ENCODE results near the gene PLXNC1.
A peak's percentile ranks its signal among the peaks of the same experiment; 100 is the strongest.

The PLXNC1 gene

DNA sequence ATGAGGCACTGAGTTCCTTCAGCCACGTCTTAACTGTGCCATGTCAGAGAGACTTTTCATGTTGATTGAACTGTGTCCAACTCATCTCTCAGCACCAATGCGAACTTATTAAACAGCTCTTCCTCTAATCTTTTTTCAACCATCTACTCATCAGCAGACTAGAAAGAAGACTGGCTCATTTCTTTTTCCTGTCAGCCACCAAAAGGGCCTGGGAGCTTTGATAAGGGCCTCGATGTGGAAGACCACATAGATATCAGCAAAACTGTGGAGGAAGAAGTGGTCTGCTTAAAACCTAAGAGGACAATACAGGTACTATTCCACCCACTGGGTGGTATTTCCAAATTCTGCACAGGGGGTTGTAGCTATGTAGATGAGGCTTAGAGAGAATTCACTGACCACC, 3.6 kb upstream of the PLXNC1 start:
- ChIA-PET CTCF (interaction anchor here (1.3 kb wide), 1 partner anchor 10 kb away, joined by 6 read pairs; no protein-coding TSS in a partner anchor), POLR2A (no interaction called here)
- no peak for TF ChIP-seq FOXM1 (IDR thresholded peaks at IDR 0.05; ENCODE audit: borderline replicate concordance)
- no peak for TF ChIP-seq NFRKB (IDR thresholded peaks at IDR 0.05)
- no peak for TF ChIP-seq LEF1 (IDR thresholded peaks at IDR 0.05; ENCODE audit: borderline replicate concordance)
- no peak for DNase-seq (ENCODE audit: extremely low spot score)

DNA sequence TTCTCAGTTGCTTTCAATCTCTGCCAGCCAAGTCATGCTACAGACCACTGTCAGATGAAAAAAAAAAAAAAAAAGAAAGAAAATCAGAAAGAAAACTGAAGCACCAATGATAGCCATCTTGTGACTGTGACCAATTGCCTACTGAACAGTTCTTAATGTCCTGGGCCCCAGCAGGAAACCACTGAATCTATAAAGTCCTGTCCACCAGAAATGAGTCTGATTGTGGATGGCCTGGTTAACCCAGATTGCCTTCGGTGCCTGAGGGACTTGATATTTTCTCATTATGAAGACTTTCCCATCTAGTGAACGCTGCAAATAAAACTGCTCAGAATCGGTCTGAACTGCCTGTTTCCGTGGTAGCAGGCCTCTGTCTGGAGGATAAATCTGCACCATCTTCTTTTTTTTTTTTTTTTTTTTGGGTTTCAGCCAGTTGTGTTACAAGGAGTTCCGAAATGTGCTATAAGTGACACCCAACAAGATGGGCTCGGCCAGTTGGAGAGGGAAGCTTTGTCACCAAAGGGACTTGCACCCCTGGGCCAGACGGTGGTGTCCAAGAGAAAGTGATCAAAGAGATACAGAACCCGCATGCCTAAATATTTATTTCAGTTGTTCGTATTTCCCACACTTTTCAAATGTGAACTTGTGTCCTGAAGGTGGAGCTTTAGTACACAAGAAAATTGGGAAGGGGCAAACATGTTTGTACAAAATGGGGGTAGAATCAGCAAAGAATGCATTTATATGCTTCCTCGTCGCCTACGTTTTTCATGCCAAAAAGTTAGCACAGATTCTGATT, 3.0 kb upstream of the PLXNC1 start:
- CTCF ChIA-PET = interaction anchor here (0.7 to 1.3 kb wide), 3 partner anchors 11 to 619 kb away, joined by 3 to 6 read pairs (median 3); no protein-coding TSS in a partner anchor
- DNase-seq (ENCODE audit: extremely low spot score) = no peak
- TF ChIP-seq, protein P1, sequence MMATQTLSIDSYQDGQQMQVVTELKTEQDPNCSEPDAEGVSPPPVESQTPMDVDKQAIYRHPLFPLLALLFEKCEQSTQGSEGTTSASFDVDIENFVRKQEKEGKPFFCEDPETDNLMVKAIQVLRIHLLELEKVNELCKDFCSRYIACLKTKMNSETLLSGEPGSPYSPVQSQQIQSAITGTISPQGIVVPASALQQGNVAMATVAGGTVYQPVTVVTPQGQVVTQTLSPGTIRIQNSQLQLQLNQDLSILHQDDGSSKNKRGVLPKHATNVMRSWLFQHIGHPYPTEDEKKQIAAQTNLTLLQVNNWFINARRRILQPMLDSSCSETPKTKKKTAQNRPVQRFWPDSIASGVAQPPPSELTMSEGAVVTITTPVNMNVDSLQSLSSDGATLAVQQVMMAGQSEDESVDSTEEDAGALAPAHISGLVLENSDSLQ (IDR thresholded peaks at IDR 0.05) = no peak
- TF ChIP-seq L3MBTL2 (conservative IDR thresholded peaks at IDR 0.05) = 0 out of 2 replicates have a peak, but pooled peaks have one; percentile 23
- POLR2A ChIA-PET = no interaction called here

DNA sequence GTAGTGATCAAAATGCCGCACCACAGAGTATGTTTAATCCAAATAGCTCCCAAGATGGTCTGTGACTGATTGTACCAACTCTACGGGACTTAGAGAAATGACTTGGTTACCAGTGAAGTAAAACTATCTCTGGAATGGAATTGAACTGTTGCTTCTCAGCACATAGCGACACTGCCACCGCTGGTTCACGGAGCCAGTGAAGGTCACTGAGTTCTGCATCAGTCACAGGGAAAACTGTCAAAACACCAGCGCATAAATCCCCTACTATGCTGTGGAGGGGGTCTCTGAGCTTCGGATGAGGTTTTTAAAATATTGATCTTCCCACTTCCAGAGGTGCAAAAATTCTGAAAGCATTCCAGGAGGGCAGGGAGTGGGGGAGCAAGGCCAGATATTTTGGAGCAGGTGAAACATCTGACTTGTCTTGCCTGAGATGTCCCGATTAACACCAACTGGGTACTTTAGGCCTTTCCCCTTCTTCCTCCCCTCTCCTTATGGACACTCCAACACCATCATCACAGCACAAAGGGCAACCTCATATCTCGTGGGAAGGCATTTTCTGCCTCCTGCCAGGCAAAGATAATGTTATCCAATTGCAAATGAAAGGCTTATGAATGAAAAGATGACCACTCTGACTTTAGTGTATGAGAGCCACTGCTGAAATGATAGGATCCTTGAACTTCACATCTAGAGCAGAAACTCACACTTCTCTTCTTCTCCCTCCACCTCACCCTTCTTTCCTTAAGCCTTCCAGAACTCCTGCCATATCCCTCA, 2.0 kb upstream of the PLXNC1 start:
- DNase-seq (ENCODE audit: extremely low spot score) = no peak
- POLR2A ChIA-PET = no interaction called here
- TF ChIP-seq L3MBTL2 (conservative IDR thresholded peaks at IDR 0.05) (no peak), BHLHE40 (IDR thresholded peaks at IDR 0.05; ENCODE audit: borderline replicate concordance) (no peak), ZNF384 (IDR thresholded peaks at IDR 0.05) (no peak), SP1 (IDR thresholded peaks at IDR 0.05) (no peak), FOXM1 (IDR thresholded peaks at IDR 0.05; ENCODE audit: borderline replicate concordance) (no peak), ELF4 (IDR thresholded peaks at IDR 0.05) (no peak), ARNT (IDR thresholded peaks at IDR 0.05) (no peak), CTBP1 (IDR thresholded peaks at IDR 0.05; ENCODE audit: borderline replicate concordance) (no peak), FOXK2 (IDR thresholded peaks at IDR 0.05) (no peak), FOXA1 (IDR thresholded peaks at IDR 0.05) (no peak), NFRKB (IDR thresholded peaks at IDR 0.05) (no peak), SUZ12 (IDR thresholded peaks at IDR 0.05) (no peak), HDGF (IDR thresholded peaks at IDR 0.05; ENCODE audit: borderline replicate concordance) (no peak), LEF1 (IDR thresholded peaks at IDR 0.05; ENCODE audit: borderline replicate concordance) (no peak)
- TF ChIP-seq, protein P1 (IDR thresholded peaks at IDR 0.05) = no peak

DNA sequence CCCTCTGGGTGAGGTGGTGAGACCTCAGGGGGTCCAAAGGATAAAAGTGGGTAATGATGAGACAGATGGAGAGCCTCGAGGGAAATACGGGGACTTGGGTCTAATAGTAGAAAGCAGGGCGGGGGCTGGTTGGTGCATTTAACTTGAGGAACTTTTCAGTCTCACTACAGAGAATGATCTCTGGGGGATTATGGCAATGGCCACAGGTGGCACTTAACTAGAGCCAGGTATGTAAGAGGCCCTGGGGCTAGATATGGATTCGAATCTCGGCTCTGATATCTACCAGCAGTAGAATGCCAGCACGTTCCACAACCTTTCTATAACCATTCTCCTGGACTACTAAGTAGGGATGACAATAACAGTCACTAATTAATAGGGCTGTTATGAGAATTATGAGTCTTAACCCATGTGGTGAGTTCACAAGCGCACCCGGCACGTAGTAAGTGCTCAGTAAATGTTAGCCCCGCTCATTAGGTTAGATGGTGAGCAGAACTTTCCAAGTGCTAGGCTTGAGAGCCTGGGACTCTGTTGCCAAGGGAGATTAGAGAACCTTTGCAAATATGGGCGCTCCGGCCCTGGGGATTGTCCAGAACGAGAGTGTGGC, 888 bp upstream of the PLXNC1 start:
- ChIA-PET POLR2A (no interaction called here), CTCF (interaction anchor here (0.6 kb wide), 1 partner anchor 1387 kb away, joined by 4 read pairs; no protein-coding TSS in a partner anchor)
- DNase-seq (ENCODE audit: extremely low spot score) = no peak
- TF ChIP-seq L3MBTL2 (conservative IDR thresholded peaks at IDR 0.05) = no peak
- no peak for TF ChIP-seq ELF4 (IDR thresholded peaks at IDR 0.05)
- TF ChIP-seq LEF1 (IDR thresholded peaks at IDR 0.05; ENCODE audit: borderline replicate concordance) = no peak
- TF ChIP-seq ARNT (IDR thresholded peaks at IDR 0.05) = no peak
- TF ChIP-seq TARDBP (IDR thresholded peaks at IDR 0.05) = no peak
- no peak for TF ChIP-seq NFRKB (IDR thresholded peaks at IDR 0.05)
- no peak for TF ChIP-seq FOXK2 (IDR thresholded peaks at IDR 0.05)
- TF ChIP-seq FOXA1 (IDR thresholded peaks at IDR 0.05) = no peak

More for the DNA sequence above, 2.0 kb upstream of the PLXNC1 start:
- CTCF ChIA-PET = interaction anchor here (0.8 to 1.3 kb wide), 3 partner anchors 12 to 388 kb away, joined by 3 to 6 read pairs (median 4); no protein-coding TSS in a partner anchor

DNA sequence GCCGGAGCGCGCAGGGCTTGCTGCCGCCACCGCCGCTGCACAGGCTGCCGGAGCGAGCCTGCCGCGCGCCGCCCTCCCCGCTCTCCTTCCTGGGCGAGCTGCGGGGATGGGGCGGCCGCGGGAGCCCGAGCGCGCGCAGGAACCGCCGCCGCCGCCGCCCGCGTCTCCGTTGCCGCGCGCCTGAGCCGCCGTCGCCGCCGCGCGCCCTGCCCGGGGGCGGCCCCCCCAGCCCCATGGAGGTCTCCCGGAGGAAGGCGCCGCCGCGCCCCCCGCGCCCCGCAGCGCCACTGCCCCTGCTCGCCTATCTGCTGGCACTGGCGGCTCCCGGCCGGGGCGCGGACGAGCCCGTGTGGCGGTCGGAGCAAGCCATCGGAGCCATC, 352 bp downstream of the PLXNC1 start:
- peak; percentile 59 for DNase-seq (ENCODE audit: extremely low spot score)
- TF ChIP-seq NFRKB (IDR thresholded peaks at IDR 0.05) = no peak
- TF ChIP-seq BHLHE40 (IDR thresholded peaks at IDR 0.05; ENCODE audit: borderline replicate concordance) = no peak
- no peak for TF ChIP-seq ZNF384 (IDR thresholded peaks at IDR 0.05)
- TF ChIP-seq FOXK2 (IDR thresholded peaks at IDR 0.05) = no peak
- no peak for TF ChIP-seq HDGF (IDR thresholded peaks at IDR 0.05; ENCODE audit: borderline replicate concordance)
- no peak for TF ChIP-seq FOXA1 (IDR thresholded peaks at IDR 0.05)
- TF ChIP-seq ELF4 (IDR thresholded peaks at IDR 0.05) = no peak
- TF ChIP-seq, protein P1 (IDR thresholded peaks at IDR 0.05) = no peak
- no peak for TF ChIP-seq SP1 (IDR thresholded peaks at IDR 0.05)
- TF ChIP-seq SUZ12 (IDR thresholded peaks at IDR 0.05) = no peak
- TF ChIP-seq L3MBTL2 (conservative IDR thresholded peaks at IDR 0.05) = no peak
- no peak for TF ChIP-seq LEF1 (IDR thresholded peaks at IDR 0.05; ENCODE audit: borderline replicate concordance)
- no peak for TF ChIP-seq FOXM1 (IDR thresholded peaks at IDR 0.05; ENCODE audit: borderline replicate concordance)
- no peak for TF ChIP-seq TARDBP (IDR thresholded peaks at IDR 0.05)
- CTCF ChIA-PET = no interaction called here
- POLR2A ChIA-PET = no interaction called here
